Measurements from ENCODE around the gene MICU1.

MICU1 gene

DNA sequence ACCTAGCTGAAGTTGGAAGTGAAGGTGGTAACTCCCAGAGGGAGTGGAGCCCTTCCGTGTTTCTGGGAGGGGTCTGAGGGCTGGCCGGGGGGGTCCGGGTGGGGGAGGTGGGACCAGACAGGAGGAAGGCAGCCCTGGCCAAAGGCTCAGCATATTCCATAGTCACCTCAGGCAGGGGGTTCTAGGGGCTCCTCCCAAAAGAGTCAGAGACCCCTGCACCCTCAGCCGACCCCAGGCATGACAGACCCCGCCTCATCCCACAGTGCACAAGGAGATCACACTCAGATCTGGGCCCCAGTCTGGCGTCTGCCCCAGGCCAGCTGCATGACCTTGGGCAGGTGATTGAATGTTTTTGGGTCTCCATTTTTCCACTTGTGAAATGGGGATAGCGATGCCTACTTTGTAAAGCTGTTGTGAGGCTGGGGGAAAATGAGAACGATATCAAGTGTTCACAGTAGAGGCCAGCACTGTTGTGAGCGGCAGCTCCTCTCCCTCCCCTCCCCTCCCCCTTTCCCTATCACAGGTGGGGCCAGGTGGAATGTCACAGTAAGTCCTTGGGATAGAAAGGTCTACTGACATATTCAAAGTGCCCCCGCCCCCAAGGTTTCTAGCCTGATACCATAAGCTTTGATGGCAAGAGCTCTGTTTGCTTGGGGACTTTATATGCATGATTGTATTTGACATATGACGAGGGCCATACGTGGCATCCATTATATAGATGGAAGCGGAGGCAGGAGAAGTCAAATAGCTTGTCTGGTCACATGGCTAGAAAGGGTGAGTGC is 304.4 kb downstream of the MICU1 start:
- TF ChIP-seq, protein P1, sequence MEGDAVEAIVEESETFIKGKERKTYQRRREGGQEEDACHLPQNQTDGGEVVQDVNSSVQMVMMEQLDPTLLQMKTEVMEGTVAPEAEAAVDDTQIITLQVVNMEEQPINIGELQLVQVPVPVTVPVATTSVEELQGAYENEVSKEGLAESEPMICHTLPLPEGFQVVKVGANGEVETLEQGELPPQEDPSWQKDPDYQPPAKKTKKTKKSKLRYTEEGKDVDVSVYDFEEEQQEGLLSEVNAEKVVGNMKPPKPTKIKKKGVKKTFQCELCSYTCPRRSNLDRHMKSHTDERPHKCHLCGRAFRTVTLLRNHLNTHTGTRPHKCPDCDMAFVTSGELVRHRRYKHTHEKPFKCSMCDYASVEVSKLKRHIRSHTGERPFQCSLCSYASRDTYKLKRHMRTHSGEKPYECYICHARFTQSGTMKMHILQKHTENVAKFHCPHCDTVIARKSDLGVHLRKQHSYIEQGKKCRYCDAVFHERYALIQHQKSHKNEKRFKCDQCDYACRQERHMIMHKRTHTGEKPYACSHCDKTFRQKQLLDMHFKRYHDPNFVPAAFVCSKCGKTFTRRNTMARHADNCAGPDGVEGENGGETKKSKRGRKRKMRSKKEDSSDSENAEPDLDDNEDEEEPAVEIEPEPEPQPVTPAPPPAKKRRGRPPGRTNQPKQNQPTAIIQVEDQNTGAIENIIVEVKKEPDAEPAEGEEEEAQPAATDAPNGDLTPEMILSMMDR (IDR thresholded peaks at IDR 0.05) = no peak

DNA sequence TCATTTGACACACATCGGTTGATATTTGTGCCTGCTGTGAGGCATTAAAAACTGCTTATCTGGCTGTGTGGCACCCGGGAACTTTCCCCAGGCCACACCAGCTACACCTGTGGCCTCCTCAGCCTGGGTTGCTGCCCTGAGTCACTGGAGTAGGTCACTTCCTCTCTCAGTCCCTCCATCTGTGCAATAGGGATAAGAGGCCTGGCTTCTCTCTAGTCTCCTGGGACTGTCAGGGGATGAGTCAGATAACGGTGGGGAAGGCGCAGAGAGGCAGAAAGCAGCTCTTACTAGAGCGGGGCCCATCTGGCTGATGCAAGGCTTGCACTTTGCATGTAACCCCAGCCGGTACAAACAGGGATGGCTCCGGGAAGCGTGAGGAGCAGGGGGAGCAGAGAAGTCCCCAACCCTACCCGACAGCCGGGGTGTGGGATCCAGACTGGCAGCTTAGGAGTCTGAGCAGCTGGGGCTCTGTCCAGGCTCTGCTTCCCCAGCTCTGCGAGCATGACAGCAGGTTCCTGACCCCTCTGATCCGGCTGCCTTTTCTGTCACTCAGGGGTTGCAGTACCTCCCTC is 305.1 kb downstream of the MICU1 start:
- TF ChIP-seq, protein P1 (IDR thresholded peaks at IDR 0.05) = no peak

DNA sequence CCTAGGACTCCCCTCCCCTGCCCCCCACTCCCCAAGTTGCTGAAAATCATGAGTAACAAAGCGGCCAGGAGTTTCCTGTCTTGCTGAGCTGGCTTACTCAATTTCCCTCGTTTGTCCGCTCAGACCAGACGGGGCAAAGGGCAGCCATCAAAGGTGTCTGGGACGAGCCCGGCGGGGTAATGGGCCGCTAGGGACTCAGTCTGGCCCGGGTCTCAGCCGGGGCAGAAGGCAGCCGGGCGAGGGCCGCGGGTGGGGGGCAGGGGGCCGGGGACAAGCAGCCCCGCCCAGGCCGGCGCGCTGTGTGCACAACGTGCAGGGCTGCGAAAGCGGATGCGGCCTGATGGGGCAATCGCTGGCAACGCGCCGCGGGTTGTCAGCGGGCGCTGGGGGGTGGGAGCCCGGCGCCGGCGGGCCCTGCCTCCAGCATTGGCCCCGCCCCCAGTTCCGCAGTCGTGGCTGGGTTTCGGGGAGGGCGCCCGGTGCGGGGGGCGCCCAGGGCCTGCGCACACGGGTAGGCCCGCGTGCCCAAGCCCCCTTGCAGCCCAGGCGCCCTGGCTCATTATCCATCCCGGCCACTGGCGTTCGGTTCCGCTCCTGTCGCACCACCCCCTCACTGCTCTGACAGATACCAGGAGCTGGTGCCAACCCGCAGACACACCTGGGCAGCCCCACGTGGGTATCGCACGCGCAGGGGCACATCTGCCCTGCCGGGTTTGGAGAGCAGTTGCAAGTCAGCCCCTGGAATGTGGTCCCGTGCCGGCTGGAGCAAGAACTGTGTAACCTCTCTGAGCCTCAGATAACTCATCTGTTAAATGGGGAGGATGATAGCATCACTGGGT is 306.2 kb downstream of the MICU1 start:
- TF ChIP-seq, protein P1 (IDR thresholded peaks at IDR 0.05) = no peak

DNA sequence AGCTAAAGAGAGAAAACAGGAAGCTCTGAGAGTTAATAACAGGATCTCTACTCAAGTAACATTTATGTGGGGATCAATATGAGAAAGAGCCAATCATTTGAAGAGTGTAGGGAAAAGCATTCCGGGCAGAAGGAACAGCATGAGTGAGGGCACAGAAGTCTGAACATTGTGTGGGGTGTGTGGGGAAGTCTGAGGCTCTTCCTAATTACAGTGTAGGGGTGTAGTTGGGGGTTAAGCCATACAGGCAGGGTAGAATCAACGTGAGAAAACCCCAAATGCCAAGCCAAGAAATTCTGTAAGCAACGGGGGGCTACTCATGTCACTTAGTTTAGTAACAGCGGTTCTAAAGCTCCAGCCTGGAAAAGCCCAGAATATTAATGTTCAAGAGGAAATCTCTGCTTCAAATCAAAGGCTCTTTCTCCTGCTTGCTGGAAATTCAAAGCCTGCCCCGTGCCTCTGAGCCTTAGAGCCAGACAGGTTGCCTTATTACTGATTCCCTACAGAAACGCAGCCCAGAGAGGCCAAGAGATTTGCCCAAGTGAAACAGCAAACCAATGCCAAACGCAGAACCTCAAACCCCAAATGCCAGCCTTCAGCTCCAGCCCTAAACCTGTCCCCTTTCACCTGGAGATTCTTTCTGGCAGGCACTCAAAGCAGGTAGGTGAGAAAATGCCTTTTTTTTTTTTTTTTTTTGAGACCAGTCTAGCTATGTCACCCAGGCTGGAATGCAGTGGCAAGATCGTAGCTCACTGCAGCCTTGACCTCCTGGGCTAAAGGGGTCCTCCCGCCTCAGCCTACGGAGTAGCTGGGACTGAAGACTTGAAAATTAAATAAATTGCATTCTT is 307.2 kb downstream of the MICU1 start:
- TF ChIP-seq, protein P1 (IDR thresholded peaks at IDR 0.05) = no peak

Data from LNCAP (cell line).